K562 (cell line): ENCODE measurements around the gene FAM124B. TPM values are rescaled to one million over a fixed set of nuclear protein-coding genes. Genes with fewer than 3 reads are reported as not detected.

Experiments used
- ATAC-seq: fragments of 200-7000 bp; cut with Tn5 transposase; 3 replicates; pipeline ENCODE4 v1.9.1; 2020; ENCODE audit warnings: moderate library complexity
- BruUV-seq: library from RNA; stranded (reverse); fragments of 400-500 nt; replicated peaks from 2 replicates; lab custom pipeline; 2021; lab: Mats Ljungman, UMichigan
- CTCF ChIA-PET: fragments of 300-600 bp; formaldehyde crosslinking; extraction: SDS; loops from one replicate; lab custom pipeline; 2021; ENCODE audit warnings: low intra/inter-chr PET ratio; lab: Yijun Ruan, JAX
- POLR2A ChIA-PET: fragments of 300-600, 350-650 bp; sonication (Branson Sonifier 250); formaldehyde crosslinking; extraction: SDS; loops from one replicate; lab custom pipeline; 2021; ENCODE audit warnings: antibody characterized with exemption, inconsistent platforms; lab: Yijun Ruan, JAX
- DNase-seq, 4 experiments: peaks; one replicate each; pipeline versions ENCODE4 v3.0.0 to v3.0.0-alpha.2; 2011 to 2018; ENCODE audit warnings: low spot score in 3 of 4, mixed read lengths in 3 of 4; ENCODE audit errors: extremely low read depth in 1 of 4
- FAIRE-seq: peaks from 2 replicates; lab custom pipeline; 2011; peaks lifted over from hg19 to GRCh38; lab: Jason Lieb, UNC
- H2AFZ ChIP-seq: 2 replicates; pipeline ENCODE4 v1.6.0; 2011; ENCODE audit warnings: low read depth, low read length, control low read depth, inconsistent platforms
- H3K27ac ChIP-seq: fragments of 200-600 bp; 3 replicates; pipeline ENCODE4 v1.8.0; 2011; ENCODE audit warnings: low read depth, mild to moderate bottlenecking, control low read depth, inconsistent platforms, low read length, moderate library complexity, mixed read lengths; ENCODE audit errors: extremely low read depth
- H3K27me3 ChIP-seq, 2 experiments: fragments of 300-600 bp in 1 of 2; 2 replicates in 1 of 2; 3 replicates in 1 of 2; pipeline versions ENCODE4 v1.6.0 to v1.8.0; 2011; ENCODE audit warnings: inconsistent platforms in 2 of 2, low read length in 2 of 2, mild to moderate bottlenecking in 1 of 2, mixed read lengths in 1 of 2, moderate library complexity in 1 of 2; ENCODE audit not compliant: control insufficient read depth in 2 of 2, insufficient read depth in 2 of 2
- H3K36me3 ChIP-seq: fragments of 300-600 bp; 3 replicates; pipeline ENCODE4 v1.8.0; 2011; ENCODE audit warnings: mild to moderate bottlenecking, low read length, inconsistent platforms; ENCODE audit not compliant: control insufficient read depth, insufficient read depth
- H3K4me1 ChIP-seq, 2 experiments: fragments of 200-600 bp in 1 of 2; replicated peaks in 1 of 2; 2 replicates in 1 of 2; 3 replicates in 1 of 2; pipeline versions ENCODE4 v1.5.1 to v1.8.0; 2011; ENCODE audit warnings: inconsistent platforms in 2 of 2, low read length in 2 of 2, mild to moderate bottlenecking in 1 of 2, mixed read lengths in 1 of 2, moderate library complexity in 1 of 2; ENCODE audit not compliant: control insufficient read depth in 2 of 2, insufficient read depth in 2 of 2
- H3K4me2 ChIP-seq: 2 replicates; pipeline ENCODE4 v1.6.1; 2011; ENCODE audit warnings: low read length, control low read depth, inconsistent platforms, mixed read lengths; ENCODE audit not compliant: insufficient read depth
- H3K4me3 ChIP-seq: fragments of 200-600 bp; sonication (generic), shearing (Covaris generic); 2 replicates; pipeline ENCODE4 v1.5.1; 2016; ENCODE audit warnings: control low read depth, inconsistent platforms
- H3K79me2 ChIP-seq: fragments of 200-600 bp; 3 replicates; pipeline ENCODE4 v1.8.0; 2011; ENCODE audit warnings: low read length, inconsistent platforms; ENCODE audit not compliant: control insufficient read depth, insufficient read depth
- H3K9ac ChIP-seq, 2 experiments: 2 replicates each; pipeline versions ENCODE4 v1.6.0 to v1.6.1; 2011; ENCODE audit warnings: low read depth in 2 of 2, low read length in 2 of 2, control low read depth in 1 of 2, inconsistent platforms in 1 of 2, mild to moderate bottlenecking in 1 of 2, mixed read lengths in 1 of 2; ENCODE audit not compliant: insufficient read depth in 1 of 2
- H3K9me1 ChIP-seq: one replicate; pipeline ENCODE4 v1.6.0; 2011; ENCODE audit warnings: inconsistent platforms, mild to moderate bottlenecking, low read length, moderate library complexity; ENCODE audit not compliant: control insufficient read depth, insufficient read depth
- H3K9me3 ChIP-seq: replicated peaks from 2 replicates; pipeline ENCODE4 v1.5.1; 2011; ENCODE audit warnings: low read depth, low read length, inconsistent platforms; ENCODE audit not compliant: control insufficient read depth, insufficient read depth
- H4K20me1 ChIP-seq: replicated peaks from 2 replicates; pipeline ENCODE4 v1.6.1; 2011; ENCODE audit warnings: low read length, inconsistent platforms, mixed read lengths; ENCODE audit not compliant: control insufficient read depth, insufficient read depth
- FOXK2 ChIP-seq, 2 experiments: fragments of 450-650 bp; IDR thresholded peaks in 1 of 2; conservative IDR thresholded peaks in 1 of 2; 2 replicates each; pipeline ENCODE4 v1.6.1; 2016; ENCODE audit warnings: low read depth in 2 of 2, mild to moderate bottlenecking in 1 of 2
- ZNF316 ChIP-seq: fragments of 450-650 bp; IDR thresholded peaks from 2 replicates; pipeline ENCODE4 v1.6.1; 2016
- ZNF347 ChIP-seq: fragments of 450-650 bp; formaldehyde crosslinking; IDR thresholded peaks from 2 replicates; pipeline ENCODE4 v1.4.0; 2020; ENCODE audit warnings: low read depth, mild to moderate bottlenecking, moderate library complexity
- WGBS: fragments of 100-300 bp; shearing (Covaris generic); methylation state at CpG from one replicate; pipeline ENCODE4 v1.1.6; 2016; ENCODE audit warnings: low coverage, mixed read lengths; ENCODE audit not compliant: insufficient coverage; ENCODE audit errors: missing lambda C conversion rate; 5-methylcytosine and 5-hydroxymethylcytosine counted together
- in situ Hi-C: fragments of 300-500 bp; cut with MboI; formaldehyde crosslinking; loops from 4 replicates; pipeline ENCODE4 v1.15.0; 2018; ENCODE audit warnings: inconsistent platforms, mixed read lengths
- intact Hi-C: fragments of 100-400 bp; cut with micrococcal nuclease; formaldehyde crosslinking; loops from 2 replicates; pipeline ENCODE4 v1.14.2; 2022
- polyA plus RNA-seq, 8 experiments: library from polyadenylated mRNA; depleted of rRNA in 4 of 8; stranded (reverse) in 5 of 8; unstranded in 3 of 8; fragments of >200 nt; fragmentation: Nextera tagmentation in 2 of 8; fragmentation: Illumina TruSeq in 1 of 8; extraction: Ambion mirVana in 2 of 8; extraction: Trizol in 1 of 8; gene quantifications; 2 replicates each; pipeline versions ENCODE4 v1.2.1 to v1.2.3, GENCODE V29; 2011 to 2014; ENCODE audit warnings: inconsistent platforms in 1 of 8, missing spikeins in 1 of 8
- total RNA-seq, 7 experiments: library from RNA; depleted of rRNA in 6 of 7; stranded (reverse); fragments of >200 nt in 6 of 7; fragmentation: Illumina TruSeq in 2 of 7; extraction: Trizol in 2 of 7; gene quantifications; 2 replicates each; pipeline versions ENCODE4 v1.2.1 to v1.2.3, GENCODE V29; 2011 to 2021; ENCODE audit warnings: low replicate concordance in 1 of 7
- TF ChIP-seq, protein P1 (sequence below): fragments of 200-800 bp; sonication (Bioruptor generic); IDR thresholded peaks from 2 replicates; pipeline ENCODE4 v1.6.1; 2017; ENCODE audit warnings: missing genetic modification characterization, missing compliant biosample characterization
- TF ChIP-seq, protein P2 (sequence below): sonication (generic); formaldehyde crosslinking; IDR thresholded peaks from 2 replicates; pipeline ENCODE4 v1.8.0; 2022; ENCODE audit warnings: missing genetic modification reagents, mild to moderate bottlenecking, borderline replicate concordance

FAM124B gene
- total and polyA plus RNA-seq, 9 of the 15 experiments (the other 6 are each of a cell fraction or from before 2014, with no cell fraction given) = 6.2 to 21.4 (median 9.3) TPM

DNA sequence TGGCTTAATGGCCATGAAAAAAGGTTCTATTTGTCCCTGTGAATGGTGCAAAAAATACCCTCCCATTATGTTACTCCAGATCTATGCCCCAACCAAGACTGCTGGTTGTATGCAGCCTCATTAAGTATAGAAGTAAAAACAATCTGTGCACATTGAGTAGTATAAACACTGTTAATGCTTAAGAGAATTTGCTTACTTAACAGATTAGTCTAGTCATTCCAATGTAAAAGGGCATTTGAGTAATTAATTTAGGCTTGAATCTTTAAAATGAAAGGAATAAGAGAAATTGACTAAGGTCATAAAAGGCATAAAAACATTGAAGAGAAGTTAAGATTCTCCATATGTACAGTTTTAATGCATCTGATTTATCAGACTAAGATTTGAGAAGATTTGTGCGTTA is 51.2 kb downstream of the FAM124B start:
- no peaks in the 10 kb centered on the region for H3K9me1 ChIP-seq
- 0 out of 2 replicates have a peak, but pooled peaks have one; percentile 3 for TF ChIP-seq ZNF316
- TF ChIP-seq, protein P1, sequence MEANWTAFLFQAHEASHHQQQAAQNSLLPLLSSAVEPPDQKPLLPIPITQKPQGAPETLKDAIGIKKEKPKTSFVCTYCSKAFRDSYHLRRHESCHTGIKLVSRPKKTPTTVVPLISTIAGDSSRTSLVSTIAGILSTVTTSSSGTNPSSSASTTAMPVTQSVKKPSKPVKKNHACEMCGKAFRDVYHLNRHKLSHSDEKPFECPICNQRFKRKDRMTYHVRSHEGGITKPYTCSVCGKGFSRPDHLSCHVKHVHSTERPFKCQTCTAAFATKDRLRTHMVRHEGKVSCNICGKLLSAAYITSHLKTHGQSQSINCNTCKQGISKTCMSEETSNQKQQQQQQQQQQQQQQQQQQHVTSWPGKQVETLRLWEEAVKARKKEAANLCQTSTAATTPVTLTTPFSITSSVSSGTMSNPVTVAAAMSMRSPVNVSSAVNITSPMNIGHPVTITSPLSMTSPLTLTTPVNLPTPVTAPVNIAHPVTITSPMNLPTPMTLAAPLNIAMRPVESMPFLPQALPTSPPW (CRISPR knock-in tag) = no peak
- no peak for TF ChIP-seq ZNF347 (CRISPR knock-in tag)
- TF ChIP-seq, protein P2, sequence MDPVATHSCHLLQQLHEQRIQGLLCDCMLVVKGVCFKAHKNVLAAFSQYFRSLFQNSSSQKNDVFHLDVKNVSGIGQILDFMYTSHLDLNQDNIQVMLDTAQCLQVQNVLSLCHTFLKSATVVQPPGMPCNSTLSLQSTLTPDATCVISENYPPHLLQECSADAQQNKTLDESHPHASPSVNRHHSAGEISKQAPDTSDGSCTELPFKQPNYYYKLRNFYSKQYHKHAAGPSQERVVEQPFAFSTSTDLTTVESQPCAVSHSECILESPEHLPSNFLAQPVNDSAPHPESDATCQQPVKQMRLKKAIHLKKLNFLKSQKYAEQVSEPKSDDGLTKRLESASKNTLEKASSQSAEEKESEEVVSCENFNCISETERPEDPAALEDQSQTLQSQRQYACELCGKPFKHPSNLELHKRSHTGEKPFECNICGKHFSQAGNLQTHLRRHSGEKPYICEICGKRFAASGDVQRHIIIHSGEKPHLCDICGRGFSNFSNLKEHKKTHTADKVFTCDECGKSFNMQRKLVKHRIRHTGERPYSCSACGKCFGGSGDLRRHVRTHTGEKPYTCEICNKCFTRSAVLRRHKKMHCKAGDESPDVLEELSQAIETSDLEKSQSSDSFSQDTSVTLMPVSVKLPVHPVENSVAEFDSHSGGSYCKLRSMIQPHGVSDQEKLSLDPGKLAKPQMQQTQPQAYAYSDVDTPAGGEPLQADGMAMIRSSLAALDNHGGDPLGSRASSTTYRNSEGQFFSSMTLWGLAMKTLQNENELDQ (CRISPR knock-in tag) = no peak
- TF ChIP-seq FOXK2 (conservative IDR thresholded peaks at IDR 0.05 in 1 of 2, IDR thresholded peaks at IDR 0.05 in 1 of 2; ENCODE audit: low read depth in 2 of 2) = no peak
- DNase-seq = no peak
- H3K4me1 ChIP-seq = no peaks in the 10 kb centered on the region
- WGBS = 0% methylated on average over 1 of the region's 1 CpG
- no peak for FAIRE-seq
- no peak for ATAC-seq
- CTCF ChIA-PET = no interaction called here
- no peak overlapping the region for H3K27ac ChIP-seq
- H3K9ac ChIP-seq = no peak overlapping the region
- in situ Hi-C loops (loop anchor here (10.0 kb wide), 1 partner anchor 424 kb away; no protein-coding TSS in a partner anchor), intact Hi-C loops (loop anchor here (10.0 kb wide), 2 partner anchors 376 to 654 kb away; no protein-coding TSS in a partner anchor)
- H3K9me3 ChIP-seq = no peaks in the 10 kb centered on the region
- H3K4me2 ChIP-seq = no peak overlapping the region
- H3K27me3 ChIP-seq = peaks cover 0 to 16% of the 10 kb centered on the region in 2 experiments; a peak in 2 of 5 replicates
- no peak overlapping the region for H2AFZ ChIP-seq
- no peaks in the 10 kb centered on the region for H3K79me2 ChIP-seq
- no peak overlapping the region for H3K4me3 ChIP-seq
- no TSS peak for BruUV-seq
- POLR2A ChIA-PET = no interaction called here
- H4K20me1 ChIP-seq = no peaks in the 10 kb centered on the region
- no peaks in the 10 kb centered on the region for H3K36me3 ChIP-seq
